ENCODE measurements around the gene OLIG2.

OLIG2 gene

DNA sequence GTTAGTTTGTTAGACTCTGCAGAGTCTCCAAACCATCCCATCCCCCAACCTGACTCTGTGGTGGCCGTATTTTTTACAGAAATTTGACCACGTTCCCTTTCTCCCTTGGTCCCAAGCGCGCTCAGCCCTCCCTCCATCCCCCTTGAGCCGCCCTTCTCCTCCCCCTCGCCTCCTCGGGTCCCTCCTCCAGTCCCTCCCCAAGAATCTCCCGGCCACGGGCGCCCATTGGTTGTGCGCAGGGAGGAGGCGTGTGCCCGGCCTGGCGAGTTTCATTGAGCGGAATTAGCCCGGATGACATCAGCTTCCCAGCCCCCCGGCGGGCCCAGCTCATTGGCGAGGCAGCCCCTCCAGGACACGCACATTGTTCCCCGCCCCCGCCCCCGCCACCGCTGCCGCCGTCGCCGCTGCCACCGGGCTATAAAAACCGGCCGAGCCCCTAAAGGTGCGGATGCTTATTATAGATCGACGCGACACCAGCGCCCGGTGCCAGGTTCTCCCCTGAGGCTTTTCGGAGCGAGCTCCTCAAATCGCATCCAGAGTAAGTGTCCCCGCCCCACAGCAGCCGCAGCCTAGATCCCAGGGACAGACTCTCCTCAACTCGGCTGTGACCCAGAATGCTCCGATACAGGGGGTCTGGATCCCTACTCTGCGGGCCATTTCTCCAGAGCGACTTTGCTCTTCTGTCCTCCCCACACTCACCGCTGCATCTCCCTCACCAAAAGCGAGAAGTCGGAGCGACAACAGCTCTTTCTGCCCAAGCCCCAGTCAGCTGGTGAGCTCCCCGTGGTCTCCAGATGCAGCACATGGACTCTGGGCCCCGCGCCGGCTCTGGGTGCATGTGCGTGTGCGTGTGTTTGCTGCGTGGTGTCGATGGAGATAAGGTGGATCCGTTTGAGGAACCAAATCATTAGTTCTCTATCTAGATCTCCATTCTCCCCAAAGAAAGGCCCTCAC is at the start of gene OLIG2:
Gene OLIG2, plus strand, starts transcription at position 447 of the 954 bp plus-strand sequence. CDS start 928 bp downstream, outside the sequence.
- DNase-seq: peak; percentile 47

DNA sequence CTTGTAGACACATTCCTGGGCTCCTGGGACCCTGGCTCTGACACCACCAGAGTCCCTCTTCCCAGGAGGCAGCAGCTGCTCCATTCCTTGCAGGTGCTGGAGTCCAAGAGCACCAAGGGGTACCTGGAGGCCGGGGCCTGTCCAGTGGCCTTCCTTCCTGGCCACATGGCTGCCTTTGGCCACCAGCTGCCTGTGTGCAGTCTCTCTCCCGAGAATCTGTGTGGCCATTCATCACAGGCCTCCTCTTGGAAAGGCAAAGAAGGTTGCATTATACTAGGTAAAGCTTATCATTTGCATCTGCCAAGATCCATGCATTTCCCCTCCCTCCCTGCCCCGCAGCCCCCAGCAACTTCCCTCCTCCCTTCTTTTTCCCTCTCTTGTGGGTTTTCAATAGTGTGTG is 48.9 kb upstream of the OLIG2 start:
- DNase-seq: no peak

DNA sequence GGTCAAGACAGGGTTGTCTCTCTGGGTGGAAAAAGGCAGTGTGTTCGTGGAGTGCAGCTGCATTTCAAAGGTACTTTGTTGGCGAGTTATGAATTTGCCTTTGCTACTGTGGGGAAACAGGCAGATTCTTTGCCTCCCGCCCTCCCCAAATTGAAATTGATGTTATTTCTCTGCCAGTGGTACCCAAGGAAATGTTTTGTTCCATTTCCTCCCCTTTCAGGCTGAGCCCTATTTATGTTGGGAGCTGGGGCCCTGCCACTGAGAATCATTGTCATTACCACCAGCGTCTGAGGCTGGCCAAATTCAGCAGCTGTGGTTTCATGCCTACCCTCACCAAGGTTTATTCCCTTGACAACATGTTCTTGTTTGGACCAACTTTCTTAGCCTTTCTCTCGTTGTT is 48.5 kb upstream of the OLIG2 start:
- DNase-seq: no peak

DNA sequence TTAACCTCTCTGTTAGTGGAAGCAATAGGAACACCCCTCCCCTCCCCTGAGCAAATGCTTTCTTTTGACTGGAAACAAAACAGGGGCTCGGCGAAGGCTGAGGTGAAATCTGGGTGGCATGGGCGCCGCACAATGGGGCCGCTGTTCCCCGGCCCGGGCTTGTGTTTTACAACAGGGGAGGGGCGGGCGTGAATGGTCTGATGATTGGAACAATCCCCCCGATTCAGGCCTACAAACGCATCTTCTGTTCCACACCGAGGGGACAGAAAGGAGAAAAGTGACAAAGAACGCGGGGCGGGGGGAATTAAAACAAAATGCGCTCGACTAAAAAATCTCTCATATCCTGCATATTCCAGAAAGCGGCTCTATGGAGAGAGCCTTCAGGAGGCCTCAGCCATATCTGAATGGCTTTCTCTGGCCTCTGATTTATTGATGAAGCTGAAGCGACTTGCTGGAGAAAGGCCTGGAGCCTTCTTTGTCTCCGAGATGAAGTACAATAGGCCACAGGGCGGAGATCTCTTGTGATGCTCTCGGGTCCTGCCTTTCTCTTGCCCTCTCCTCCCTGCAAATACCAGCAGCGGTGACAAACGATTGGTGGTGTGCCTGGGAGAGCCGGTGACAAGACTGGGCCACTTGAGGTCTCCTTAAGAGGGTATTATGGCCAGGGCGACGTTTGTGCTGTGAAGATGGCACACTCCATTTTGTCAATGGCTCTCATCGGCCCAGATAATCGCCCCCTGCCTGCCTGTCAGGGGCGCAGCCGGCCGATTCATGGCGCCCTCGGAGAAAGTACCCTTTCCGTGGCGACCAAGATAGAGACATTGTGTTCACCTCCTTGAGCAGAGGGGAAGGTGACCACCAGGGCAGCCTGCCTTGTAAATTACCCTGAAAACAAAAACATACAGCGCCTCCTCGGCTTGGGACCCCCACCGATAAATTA is 47.1 kb upstream of the OLIG2 start:
- DNase-seq: no peak

DNA sequence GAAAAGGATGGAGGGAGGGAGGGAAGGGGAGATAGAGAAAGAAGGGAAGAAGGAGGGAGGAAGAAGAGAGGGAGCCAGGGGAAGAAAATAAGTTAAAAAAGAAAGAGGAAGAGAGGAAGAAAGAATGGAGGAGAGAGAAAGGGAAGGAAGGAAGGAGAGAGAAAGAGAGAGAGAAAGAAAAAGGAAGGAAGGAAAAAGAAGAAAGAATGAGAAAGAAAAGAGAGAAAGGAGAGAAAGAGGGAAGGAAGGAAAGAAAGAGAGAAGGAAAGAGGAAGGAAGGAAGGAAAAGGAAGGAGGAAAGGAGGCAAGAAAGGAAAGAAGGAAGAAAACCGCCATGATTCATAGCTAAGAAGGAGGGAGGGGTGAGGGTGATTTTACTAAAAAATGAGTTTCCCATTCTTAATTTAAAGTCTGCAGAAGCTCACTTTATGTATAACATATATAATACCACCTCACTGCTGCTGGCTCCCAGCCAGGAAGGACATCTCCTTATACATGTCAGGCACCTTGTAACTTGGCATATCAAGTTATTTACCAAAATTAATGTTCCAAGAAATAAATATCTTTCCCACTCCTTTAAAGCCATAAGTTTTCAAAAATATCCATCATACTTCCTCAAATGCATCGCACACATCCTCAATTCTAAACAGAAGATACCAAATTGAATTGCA is 46.0 kb upstream of the OLIG2 start:
- no peak for DNase-seq

DNA sequence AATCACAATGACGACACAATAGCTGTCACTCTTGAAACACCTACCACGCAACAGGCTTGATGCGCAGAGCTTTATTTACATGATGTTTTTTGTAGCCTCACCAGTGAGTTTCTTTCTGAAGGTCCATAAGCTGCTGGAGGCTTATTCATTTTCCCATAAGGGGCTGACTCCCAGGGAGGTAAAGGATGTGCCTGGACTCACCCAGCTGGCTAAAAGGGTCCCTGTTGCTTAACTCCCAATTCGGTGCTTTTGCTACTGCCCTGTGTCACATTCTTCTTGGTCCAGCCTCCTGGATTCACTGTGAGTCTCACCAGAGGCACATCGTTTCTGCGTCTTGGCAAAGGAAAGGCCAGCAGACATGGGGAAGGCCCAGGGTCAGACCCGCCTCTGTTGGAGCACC is 44.6 kb upstream of the OLIG2 start:
- DNase-seq: no peak

DNA sequence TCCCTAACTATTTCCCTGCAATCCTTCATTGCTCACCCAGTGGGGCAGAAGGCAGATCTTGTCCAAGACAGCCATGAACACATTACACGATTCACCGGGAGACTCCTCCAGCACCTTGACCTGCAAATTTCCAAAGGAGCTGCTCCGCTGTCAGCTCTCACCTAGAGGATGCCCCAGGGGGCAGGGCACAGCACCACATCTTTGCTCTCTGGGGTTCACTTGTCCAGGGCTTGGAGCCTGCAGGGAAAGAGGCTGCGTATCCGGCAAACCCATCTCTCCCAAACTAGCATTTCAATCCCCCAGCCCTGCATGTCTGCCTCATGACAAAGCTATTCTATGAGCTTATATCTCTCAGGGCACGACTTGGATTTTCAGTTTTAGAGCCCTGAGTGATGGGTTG is 35.1 kb upstream of the OLIG2 start:
- no peak for DNase-seq

DNA sequence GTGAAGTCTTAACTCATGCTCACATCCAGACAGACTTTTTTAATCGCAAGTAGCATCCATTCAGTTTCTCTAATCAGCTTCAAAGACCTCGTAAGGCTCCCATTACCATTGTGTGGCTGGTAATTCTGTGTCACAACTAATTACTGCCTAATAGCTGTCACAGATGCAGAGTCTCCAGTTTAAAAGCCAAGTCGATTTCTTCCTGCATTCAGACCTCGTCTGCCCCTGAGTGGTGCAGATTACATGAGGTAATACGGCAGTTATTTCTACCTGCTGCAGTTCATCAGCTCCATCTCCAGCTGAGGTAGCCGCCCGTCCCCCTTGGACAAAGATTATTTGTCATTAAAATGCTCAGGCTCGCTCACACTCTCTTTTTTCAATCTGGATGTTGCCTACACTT is 34.4 kb upstream of the OLIG2 start:
- DNase-seq: no peak

DNA sequence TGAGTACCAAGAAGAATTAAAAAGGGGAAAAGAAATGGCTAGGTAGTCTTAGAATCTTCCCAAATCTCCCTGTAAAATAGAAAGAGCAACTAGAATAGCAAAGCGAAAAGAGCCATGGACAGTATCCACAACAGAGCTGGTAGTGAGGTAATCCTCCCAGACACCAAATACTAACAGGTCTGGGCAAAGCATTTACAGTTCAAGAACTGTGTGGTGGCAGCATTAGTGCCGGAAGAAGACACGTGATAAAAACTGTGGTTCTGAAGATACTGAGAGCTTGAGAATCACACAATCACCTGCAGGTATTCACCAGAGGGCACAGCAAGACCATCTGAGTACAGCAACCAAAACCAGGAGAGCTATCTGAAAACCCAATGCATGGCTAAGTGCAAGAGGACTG is 31.8 kb upstream of the OLIG2 start:
- DNase-seq: no peak

DNA sequence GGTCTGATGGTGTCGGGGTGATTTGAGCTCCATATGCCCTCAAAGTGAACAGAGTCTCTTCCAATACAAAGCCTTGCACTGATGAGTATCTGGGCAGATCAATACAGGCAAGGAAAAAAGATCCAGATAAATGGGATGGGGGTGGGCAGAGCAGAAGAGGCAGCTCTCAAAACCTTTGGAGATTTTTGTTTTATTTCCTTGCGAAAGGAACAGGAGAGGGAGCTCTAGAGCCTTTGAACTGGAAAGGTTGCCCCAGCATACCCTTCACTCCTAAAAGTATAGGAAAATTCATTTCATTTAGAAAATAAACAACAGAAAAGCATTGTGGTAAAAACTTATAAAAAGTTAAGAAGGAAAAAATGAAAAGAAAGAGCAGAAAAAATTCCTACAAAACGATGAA is 31.4 kb upstream of the OLIG2 start:
- peak; percentile 11 for DNase-seq

DNA sequence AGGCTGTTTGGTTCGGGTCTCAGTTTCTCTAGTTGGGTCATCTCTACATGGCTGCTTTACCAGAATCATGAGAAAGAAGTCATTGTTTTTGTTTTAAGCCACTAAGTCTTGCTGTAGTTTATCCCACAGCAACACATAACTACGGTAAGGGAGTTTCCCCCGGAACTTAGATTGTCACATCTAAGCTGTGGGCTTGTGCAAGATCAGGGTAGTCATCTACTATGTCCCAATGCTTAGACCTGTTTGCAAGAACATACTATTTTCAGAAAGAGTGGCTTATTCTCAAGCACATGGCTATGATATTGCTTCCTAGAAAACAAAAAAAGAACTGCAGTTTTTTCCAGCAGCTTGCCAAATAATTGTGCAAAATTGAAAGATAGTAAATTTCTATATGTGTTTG is 18.0 kb upstream of the OLIG2 start:
- DNase-seq: no peak

DNA sequence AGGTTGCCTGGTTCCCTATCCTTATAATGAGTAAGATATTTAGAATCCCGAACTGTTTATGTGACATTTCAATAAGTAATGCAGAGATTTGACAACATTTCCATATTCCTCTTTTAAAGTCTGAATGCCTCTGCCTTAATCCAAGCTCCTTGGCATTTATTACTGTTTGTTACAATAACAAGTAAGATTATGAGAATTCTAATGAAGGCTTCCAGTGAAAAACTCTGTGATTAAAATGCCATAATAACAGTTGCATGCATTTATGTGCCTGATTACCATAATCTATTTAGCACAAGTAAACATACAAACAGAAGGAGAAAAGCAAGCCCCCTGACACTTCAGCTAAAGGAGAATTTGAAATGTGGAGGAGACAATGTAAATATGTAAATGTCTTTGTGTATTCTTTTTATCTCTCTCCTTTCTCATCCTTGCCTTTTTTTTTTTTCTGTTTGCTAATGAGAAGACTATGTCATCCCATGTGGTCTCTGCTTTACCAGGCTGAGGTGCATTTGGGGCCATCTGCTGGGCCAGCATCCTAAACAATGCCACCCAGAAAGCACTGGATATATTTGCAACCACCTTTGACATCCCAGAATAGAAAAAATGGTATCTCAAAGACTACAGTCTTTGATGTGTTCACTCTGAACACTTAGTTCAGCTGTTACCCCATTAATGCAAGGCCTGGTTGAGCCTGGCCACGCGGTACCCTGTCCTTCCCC is 17.2 kb upstream of the OLIG2 start:
- DNase-seq: no peak

DNA sequence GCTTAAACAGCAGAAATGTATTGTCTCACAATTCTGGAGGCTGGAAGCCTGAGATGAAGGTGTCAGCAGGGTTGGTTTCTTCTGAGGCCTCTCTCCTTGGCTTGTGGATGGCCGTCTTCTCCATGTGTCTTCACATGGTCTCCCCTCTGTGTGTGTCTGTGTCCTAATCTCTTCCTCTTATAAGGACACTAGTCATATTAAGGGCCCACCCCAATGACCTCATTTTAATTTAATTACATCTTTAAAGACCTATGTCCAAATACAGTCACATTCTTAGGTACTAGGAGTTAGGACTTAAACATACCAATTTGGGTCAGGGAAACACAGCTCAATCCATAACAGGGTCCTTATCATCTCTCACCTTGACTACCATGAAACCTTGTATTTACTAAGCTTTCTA is 14.8 kb upstream of the OLIG2 start:
- DNase-seq: no peak

DNA sequence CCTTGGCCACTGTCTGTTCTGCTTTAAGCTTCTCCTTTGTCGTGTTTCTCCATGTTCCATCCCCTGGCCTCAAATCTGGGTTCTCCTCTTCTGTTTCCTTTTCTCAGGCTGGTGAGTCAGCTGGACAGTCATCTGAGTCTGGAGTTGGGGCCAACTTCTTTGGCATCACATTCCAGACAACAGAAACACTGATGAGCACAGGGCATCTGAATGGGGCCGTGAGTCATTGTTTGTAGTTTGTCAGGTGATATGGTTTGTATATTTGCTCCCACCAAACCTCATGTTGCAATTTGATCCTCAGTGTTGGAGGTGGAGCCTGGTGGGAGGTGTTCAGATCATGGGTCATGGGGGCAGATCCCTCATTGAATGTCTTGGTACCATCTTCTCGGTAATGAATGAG is 14.3 kb upstream of the OLIG2 start:
- DNase-seq: peak; percentile 48

DNA sequence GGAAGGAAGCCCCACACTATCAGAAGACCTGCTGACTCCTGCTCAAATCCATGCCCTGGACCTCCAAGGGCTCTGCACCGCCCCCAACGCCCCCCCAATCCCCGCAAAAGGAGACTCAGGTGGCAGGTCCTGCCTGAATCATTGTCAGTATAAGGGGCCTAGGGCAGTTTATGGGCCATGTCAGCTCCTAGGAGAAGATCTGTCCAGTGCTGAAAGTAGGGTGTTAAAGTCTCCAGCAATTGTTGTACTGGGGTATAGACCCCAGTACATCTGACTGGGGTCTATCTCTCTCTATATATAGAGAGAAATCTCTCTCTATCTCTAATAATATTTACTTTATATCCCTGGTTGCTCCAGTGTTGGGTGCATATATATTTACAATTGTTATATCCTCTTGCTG is 12.1 kb upstream of the OLIG2 start:
- DNase-seq: no peak

DNA sequence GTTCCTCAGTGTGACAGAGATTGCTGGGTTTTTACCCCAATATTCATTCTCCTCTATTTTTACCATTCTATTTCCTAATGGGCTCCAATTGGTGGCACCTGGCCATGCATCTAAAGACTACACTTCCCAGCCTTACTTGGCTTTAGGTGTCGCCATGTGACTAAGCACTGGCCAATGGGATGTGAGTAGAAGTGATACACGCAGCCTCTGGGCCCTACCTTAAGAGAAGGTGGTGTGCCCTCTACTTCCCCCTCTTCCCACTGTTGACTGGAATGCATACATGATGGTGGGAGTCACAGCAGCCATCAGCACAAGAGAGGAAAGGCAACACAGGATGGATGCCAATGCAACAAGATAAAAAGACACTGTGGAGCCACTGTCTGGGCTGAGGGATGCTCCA is 11.4 kb upstream of the OLIG2 start:
- DNase-seq: no peak

DNA sequence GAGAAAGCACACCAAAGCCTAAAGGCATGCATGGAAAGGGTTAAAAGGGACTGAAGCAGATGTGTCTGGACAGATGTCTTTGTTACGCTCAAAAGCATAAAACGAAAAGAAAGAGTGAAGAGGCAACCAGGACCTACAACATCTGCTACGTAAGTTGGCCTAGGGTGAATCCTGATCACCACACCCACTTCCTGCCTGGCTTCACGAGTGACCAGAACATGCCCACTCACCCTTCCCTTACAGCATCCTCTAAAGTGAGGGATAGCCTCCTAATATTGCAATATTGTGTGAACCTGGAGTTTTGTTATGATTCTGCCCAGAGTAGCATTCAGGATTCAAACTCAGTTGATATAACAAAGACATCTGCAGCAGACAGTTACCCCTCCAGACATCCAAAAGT is 10.6 kb upstream of the OLIG2 start:
- no peak for DNase-seq

DNA sequence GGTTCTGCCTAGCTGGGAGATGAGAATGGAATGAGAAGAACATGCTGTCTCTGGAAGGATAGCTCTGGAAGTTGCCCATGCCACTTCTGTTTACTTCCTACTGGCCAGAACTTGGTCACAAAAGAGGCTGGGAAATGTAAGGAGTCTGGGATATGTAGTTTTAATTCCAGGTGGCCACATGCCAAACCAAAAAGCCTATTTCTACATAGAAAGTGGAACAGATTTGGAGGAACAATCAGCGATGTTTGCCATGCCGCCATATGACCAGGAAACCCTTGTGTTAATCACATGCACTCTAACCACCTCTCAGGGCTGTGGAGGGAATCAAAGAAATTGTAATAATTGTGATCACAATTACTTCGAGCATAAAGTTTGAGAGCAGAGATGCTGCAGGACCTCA is 10.0 kb upstream of the OLIG2 start:
- DNase-seq: no peak

DNA sequence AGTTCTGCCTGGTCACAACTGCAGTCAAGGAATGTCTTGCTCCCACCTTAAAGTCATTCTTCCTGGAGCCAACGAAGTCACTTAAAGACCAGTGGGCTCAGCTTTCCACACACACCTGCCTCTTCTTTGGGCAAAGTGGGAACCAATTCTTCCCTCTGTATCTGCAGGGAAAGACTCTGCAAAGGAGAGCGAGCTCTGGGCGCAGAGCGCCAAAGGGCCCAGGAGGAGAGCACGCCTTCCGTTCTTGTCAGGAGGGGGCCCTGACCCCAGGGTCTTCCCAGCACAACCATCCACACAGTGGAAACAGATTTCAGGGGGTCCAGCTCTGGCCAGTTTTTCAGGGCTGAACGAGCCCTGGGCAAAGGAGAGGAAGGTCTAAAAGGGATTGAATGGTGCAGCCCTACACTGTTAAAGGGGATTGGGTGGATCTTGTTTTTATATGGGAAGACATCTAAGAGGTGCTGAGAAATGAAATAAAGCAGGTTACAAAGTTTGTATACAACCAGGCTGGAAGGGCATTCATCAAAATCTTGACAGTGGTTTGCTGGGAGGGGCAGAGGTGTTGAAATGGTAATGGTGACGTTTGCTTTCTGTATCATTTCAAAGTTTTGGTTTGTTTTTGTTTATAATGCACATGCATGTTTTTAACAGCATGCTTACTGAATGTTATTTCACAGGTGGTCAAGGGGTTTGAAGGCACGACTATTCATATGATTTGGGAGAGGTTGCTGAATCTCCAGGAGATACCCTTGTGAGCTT is 6.8 kb upstream of the OLIG2 start:
- DNase-seq: no peak

DNA sequence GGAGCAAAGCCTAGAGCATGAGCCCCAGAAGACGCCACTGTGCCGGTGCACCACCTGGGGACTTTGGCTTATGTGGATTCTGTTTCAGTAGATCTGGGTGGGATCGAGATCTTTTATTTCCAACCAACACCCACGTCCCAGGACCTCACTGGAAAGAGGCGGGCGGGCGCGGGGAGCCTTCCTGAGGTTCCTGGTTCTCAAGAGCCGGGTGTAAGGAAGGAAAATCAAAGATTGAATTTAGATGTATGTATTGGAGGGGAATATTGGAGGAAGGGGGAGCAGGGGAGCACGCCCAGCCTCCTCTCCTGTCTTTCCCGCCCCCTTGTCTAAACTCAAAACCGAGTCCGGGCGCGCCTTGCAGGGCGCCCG is 6.2 kb upstream of the OLIG2 start:
- no peak for DNase-seq

DNA sequence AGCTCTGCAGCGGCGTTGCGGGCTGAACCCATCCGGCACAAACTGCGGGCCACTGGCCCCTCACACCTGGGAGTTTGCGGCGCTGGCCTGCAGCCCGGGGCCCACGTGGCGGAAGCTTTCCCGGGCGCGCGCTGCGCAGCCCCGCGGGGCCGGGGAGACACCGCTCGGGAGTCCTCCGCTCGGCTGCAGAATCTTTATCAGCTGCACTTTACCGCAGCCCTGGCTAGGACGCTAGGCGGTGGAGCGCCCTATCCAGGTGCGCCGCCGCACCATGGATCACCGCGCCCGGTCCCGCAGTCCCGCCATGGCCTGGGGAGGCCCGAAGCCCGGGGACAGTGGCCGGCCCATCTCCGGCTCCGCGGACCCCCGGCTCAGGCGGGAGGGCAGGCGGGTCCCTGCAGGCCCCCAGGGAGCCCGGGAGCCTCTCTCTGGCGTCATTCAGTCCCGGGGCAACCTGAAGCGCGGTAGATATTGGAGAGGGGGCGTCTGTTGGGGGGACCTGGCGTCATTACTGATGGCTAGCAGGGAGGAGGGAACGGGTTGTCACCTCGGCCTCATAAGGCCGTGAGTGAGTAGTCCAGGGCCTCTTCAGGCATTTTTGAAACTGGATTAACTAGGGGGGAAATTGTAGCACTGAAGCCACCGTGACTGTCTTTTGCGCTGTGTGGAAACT is 5.7 kb upstream of the OLIG2 start:
- no peak for DNase-seq

Measured in fibroblast of skin of right quadriceps (primary cell).